DOHH2 (cell line): ENCODE measurements around the gene MTHFSD.

Experiments
- H3F3A ChIP-seq: fragments of 200-600 bp; sonication (generic), shearing (Covaris generic); 2 replicates; pipeline ENCODE4 v1.6.0; 2016; ENCODE audit warnings: antibody characterized with exemption, mild to moderate bottlenecking; ENCODE audit not compliant: control insufficient read depth, insufficient read depth
- H3K27ac ChIP-seq: fragments of 200-600 bp; sonication (generic); 2 replicates; pipeline ENCODE4 v1.5.1; 2014; ENCODE audit warnings: low read depth, mild to moderate bottlenecking, low read length, moderate library complexity
- H3K27me3 ChIP-seq: fragments of 200-600 bp; sonication (generic); 2 replicates; pipeline ENCODE4 v1.6.1; 2014; ENCODE audit warnings: mild to moderate bottlenecking, low read length, mixed read lengths; ENCODE audit not compliant: control insufficient read depth
- H3K36me3 ChIP-seq: fragments of 200-600 bp; sonication (generic); 2 replicates; pipeline ENCODE4 v1.6.1; 2014; ENCODE audit warnings: mild to moderate bottlenecking, low read length, moderate library complexity, mixed read lengths; ENCODE audit not compliant: control insufficient read depth
- H3K4me1 ChIP-seq: fragments of 200-600 bp; sonication (generic); 2 replicates; pipeline ENCODE4 v1.6.1; 2014; ENCODE audit warnings: mild to moderate bottlenecking, low read length, mixed read lengths; ENCODE audit not compliant: control insufficient read depth
- H3K4me2 ChIP-seq: fragments of 200-600 bp; sonication (generic); 2 replicates; pipeline ENCODE4 v1.6.0; 2014; ENCODE audit warnings: mild to moderate bottlenecking, low read length, moderate library complexity
- H3K4me3 ChIP-seq: fragments of 200-600 bp; sonication (generic); 2 replicates; pipeline ENCODE4 v1.5.1; 2014; ENCODE audit warnings: mild to moderate bottlenecking, low read length, mixed read lengths
- H3K79me2 ChIP-seq: fragments of 200-600 bp; sonication (generic); 2 replicates; pipeline ENCODE4 v1.6.1; 2014; ENCODE audit warnings: mild to moderate bottlenecking, low read length, mixed read lengths; ENCODE audit not compliant: control insufficient read depth
- H3K9me2 ChIP-seq: fragments of 200-600 bp; sonication (generic); replicated peaks from 2 replicates; pipeline ENCODE4 v1.6.1; 2014; ENCODE audit warnings: mild to moderate bottlenecking, low read length, mixed read lengths; ENCODE audit not compliant: control insufficient read depth
- H3K9me3 ChIP-seq: fragments of 200-600 bp; sonication (generic); 2 replicates; pipeline ENCODE4 v1.6.1; 2014; ENCODE audit warnings: antibody characterized with exemption, low read length, mixed read lengths; ENCODE audit not compliant: control insufficient read depth, insufficient read depth
- H4K20me1 ChIP-seq: fragments of 200-600 bp; sonication (generic); 2 replicates; pipeline ENCODE4 v1.6.0; 2014; ENCODE audit warnings: low read depth, mild to moderate bottlenecking, antibody characterized with exemption, low read length, moderate library complexity; ENCODE audit not compliant: control insufficient read depth, insufficient read depth
- EZH2phosphoT487 ChIP-seq: fragments of 200-600 bp; sonication (generic); IDR thresholded peaks from 2 replicates; pipeline ENCODE4 v1.6.1; 2017; ENCODE audit warnings: borderline replicate concordance, mild to moderate bottlenecking, antibody characterized with exemption, low read length, moderate library complexity, mixed read lengths
- TF ChIP-seq, protein P1 (sequence below): fragments of 200-600 bp; sonication (generic); IDR thresholded peaks from one replicate; pipeline ENCODE4 v1.5.1; 2014; ENCODE audit warnings: antibody characterized with exemption, mild to moderate bottlenecking, low read depth, low read length; ENCODE audit not compliant: poor library complexity, severe bottlenecking

MTHFSD gene

GRCh38 chr16:86550281-86550680 is 4.8 kb downstream of the MTHFSD start:
- Histone ChIP-seq H3K4me2 (no peak overlapping the region), H3K27me3 (no peaks in the 10 kb centered on the region), H3K79me2 (peaks cover 25% of the 10 kb centered on the region), H3K4me1 (peaks cover 6% of the 10 kb centered on the region), H3K27ac (no peak overlapping the region), H3K9me3 (0 out of 2 replicates have a peak, but pooled peaks cover 3% of the 10 kb centered on the region), H3K36me3 (peaks cover 54% of the 10 kb centered on the region), H3F3A (peaks cover 5% of the 10 kb centered on the region; the same call in 1 of the 2 replicates), H4K20me1 (no peaks in the 10 kb centered on the region), H3K4me3 (no peak overlapping the region), H3K9me2 (no peaks in the 10 kb centered on the region)
- TF ChIP-seq EZH2phosphoT487: no peak
- TF ChIP-seq, protein P1, sequence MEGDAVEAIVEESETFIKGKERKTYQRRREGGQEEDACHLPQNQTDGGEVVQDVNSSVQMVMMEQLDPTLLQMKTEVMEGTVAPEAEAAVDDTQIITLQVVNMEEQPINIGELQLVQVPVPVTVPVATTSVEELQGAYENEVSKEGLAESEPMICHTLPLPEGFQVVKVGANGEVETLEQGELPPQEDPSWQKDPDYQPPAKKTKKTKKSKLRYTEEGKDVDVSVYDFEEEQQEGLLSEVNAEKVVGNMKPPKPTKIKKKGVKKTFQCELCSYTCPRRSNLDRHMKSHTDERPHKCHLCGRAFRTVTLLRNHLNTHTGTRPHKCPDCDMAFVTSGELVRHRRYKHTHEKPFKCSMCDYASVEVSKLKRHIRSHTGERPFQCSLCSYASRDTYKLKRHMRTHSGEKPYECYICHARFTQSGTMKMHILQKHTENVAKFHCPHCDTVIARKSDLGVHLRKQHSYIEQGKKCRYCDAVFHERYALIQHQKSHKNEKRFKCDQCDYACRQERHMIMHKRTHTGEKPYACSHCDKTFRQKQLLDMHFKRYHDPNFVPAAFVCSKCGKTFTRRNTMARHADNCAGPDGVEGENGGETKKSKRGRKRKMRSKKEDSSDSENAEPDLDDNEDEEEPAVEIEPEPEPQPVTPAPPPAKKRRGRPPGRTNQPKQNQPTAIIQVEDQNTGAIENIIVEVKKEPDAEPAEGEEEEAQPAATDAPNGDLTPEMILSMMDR: no peak

- Histone ChIP-seq H3K4me3 (no peak overlapping the region), H3K9me3 (0 out of 2 replicates have a peak, but pooled peaks cover 3% of the 10 kb centered on the region), H3K27me3 (no peaks in the 10 kb centered on the region), H3K27ac (no peak overlapping the region), H3K9me2 (no peaks in the 10 kb centered on the region), H3K4me2 (no peak overlapping the region), H3K4me1 (peaks cover 6% of the 10 kb centered on the region), H4K20me1 (no peaks in the 10 kb centered on the region), H3K36me3 (peaks cover 54% of the 10 kb centered on the region), H3K79me2 (peaks cover 24% of the 10 kb centered on the region), H3F3A (peaks cover 5% of the 10 kb centered on the region; the same call in 1 of the 2 replicates)
- no peak for TF ChIP-seq EZH2phosphoT487
- TF ChIP-seq, protein P1: no peak
These were observed 5.2 kb downstream of the MTHFSD start for GRCh38 chr16:86549893-86550190.

DNA sequence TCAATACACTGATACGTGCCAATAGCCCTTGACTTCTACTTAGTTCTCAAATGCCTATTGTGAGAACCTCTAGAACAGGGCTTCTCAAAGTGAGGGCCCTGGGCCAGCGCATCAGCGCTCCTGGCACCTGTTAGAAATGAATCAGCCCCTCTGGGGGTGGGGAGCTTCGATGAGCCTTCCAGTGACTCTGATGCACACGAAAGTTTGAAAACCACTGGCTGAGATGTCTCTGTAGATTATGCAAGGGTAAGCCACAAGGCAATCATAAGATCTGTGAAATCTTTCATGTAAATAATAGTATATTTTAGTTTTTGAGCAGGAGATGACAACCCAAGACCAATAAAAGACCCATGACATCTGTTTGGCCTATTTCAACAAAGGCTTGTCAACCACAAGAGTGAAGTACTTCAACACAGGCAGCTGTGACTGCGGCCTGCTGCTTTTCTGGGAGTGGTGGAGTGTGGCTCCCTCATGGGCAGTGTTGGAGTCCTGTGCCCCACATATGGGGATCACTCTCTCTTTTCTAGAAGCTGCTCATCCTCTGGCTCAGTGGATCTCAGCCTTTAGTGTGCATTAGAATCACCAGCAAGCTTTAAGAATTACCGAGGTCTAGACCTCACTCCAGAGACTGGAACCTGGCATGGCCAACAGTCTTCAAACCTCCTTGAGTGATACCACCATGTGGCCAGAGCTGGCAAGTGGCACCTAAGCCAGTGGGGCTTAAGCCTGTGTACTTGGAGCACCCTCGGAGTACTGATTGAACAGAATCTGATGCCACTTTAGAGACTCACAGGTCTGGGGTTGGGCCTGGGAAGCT is 5.8 kb downstream of the MTHFSD start:
- Histone ChIP-seq H3K36me3 (peaks cover 50% of the 10 kb centered on the region), H3K27ac (no peak overlapping the region), H3K4me2 (no peak overlapping the region), H3K4me1 (peaks cover 4% of the 10 kb centered on the region), H3F3A (peaks cover 3% of the 10 kb centered on the region; the same call in 1 of the 2 replicates), H3K9me3 (0 out of 2 replicates have a peak, but pooled peaks cover 3% of the 10 kb centered on the region), H4K20me1 (no peaks in the 10 kb centered on the region), H3K4me3 (no peak overlapping the region), H3K27me3 (no peaks in the 10 kb centered on the region), H3K79me2 (peaks cover 18% of the 10 kb centered on the region), H3K9me2 (no peaks in the 10 kb centered on the region)
- TF ChIP-seq, protein P1: no peak
- TF ChIP-seq EZH2phosphoT487: no peak
